GM20000 (cell line): ENCODE measurements around the gene PCDHGA2.
"Not testable (repeated sequence)": the region's sequence is repeated elsewhere in the genome, so short reads cannot be mapped to it uniquely, and the experiment has no call there.

Experiments used
- DNase-seq: peaks from one replicate; pipeline ENCODE4 v3.0.0; 2012; ENCODE audit warnings: low spot score
- TF ChIP-seq, protein P1 (sequence below): IDR thresholded peaks from 2 replicates; pipeline ENCODE4 v1.5.1; 2012; ENCODE audit warnings: mild to moderate bottlenecking, control low read depth; ENCODE audit errors: extremely low read depth, missing control alignments

Gene PCDHGA2

DNA sequence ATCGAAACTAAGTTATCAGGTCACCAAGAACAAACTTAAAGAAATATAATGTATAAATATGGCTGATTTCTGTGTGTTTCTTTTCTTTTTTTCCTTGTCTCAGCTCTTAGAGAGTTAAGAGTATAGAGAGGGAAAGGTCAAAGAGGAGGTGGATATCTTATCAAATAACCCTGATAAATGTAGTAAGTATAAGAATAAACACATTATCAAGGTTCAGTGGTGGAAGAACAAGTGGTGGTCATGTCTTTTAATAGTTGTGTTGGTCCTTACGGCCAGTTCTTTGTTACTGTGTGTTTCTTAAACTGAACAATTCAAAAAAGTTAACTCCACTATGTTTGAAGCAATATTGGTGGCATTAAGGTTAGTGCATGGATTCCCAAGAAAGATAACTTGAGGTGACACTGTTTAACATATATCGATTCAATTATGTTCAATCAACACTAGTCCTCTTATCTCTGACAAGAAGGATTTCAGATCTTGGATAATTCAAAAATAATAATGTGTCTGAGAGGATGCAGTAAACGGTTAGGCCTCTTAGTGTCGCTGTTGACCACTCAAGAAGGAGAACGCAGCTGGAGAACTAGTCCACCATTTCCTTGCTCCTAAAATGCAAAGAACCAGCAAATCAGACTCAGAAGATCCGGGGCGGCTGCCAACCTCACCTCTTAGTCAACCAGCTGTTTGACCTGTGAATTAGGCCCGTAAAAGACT, 4.8 kb downstream of the PCDHGA2 start, which contains the start of gene PCDHGA3:
Gene PCDHGA3 (plus strand): TSS at position 588 of the 711 bp plus-strand sequence. CDS start 205 bp downstream, outside the sequence.
- TF ChIP-seq, protein P1, sequence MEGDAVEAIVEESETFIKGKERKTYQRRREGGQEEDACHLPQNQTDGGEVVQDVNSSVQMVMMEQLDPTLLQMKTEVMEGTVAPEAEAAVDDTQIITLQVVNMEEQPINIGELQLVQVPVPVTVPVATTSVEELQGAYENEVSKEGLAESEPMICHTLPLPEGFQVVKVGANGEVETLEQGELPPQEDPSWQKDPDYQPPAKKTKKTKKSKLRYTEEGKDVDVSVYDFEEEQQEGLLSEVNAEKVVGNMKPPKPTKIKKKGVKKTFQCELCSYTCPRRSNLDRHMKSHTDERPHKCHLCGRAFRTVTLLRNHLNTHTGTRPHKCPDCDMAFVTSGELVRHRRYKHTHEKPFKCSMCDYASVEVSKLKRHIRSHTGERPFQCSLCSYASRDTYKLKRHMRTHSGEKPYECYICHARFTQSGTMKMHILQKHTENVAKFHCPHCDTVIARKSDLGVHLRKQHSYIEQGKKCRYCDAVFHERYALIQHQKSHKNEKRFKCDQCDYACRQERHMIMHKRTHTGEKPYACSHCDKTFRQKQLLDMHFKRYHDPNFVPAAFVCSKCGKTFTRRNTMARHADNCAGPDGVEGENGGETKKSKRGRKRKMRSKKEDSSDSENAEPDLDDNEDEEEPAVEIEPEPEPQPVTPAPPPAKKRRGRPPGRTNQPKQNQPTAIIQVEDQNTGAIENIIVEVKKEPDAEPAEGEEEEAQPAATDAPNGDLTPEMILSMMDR = peak; percentile 3
- DNase-seq = peak; percentile 69

DNA sequence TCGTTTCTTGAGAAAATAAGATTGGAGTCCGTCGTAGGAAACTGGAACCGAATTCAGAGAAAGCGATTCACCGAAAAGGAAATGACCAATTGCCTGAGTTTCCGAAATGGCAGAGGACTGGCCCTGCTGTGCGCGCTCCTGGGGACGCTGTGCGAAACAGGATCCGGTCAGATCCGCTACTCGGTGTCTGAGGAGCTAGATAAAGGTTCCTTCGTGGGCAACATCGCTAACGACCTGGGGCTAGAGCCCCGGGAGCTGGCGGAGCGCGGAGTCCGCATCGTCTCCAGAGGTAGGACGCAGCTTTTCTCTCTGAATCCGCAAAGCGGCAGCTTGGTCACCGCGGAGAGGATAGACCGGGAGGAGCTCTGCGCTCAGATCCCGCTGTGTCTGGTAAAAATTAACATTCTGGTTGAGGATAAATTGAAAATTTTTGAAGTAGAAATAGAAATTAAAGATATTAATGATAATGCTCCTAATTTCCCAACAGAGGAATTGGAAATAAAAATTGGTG, 5.4 kb downstream of the PCDHGA2 start:
- TF ChIP-seq, protein P1 = no peak
- no peak for DNase-seq

DNA sequence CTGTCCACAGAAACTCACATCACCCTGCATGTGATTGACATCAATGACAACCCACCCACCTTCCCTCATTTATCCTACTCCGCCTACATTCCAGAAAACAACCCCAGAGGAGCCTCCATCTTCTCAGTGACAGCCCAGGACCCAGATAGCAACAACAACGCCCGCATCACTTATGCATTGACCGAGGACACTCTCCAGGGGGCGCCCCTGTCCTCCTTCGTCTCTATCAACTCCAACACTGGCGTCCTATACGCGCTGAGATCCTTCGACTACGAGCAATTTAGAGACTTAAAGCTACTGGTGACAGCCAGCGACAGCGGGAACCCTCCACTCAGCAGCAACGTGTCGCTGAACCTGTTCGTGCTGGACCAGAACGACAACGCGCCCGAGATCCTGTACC, 6.8 kb downstream of the PCDHGA2 start:
- no peak for DNase-seq
- TF ChIP-seq, protein P1 = no peak

DNA sequence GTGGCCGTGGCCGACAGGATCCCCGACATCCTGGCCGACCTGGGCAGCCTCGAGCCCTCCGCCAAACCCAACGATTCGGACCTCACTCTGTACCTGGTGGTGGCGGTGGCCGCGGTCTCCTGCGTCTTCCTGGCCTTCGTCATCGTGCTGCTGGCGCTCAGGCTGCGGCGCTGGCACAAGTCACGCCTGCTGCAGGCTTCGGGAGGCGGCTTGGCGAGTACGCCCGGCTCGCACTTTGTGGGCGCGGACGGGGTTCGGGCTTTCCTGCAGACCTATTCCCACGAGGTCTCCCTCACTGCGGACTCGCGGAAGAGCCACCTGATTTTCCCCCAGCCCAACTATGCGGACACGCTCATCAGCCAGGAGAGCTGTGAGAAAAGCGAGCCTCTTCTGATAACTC, 7.5 kb downstream of the PCDHGA2 start:
- DNase-seq = not testable (repeated sequence)

DNA sequence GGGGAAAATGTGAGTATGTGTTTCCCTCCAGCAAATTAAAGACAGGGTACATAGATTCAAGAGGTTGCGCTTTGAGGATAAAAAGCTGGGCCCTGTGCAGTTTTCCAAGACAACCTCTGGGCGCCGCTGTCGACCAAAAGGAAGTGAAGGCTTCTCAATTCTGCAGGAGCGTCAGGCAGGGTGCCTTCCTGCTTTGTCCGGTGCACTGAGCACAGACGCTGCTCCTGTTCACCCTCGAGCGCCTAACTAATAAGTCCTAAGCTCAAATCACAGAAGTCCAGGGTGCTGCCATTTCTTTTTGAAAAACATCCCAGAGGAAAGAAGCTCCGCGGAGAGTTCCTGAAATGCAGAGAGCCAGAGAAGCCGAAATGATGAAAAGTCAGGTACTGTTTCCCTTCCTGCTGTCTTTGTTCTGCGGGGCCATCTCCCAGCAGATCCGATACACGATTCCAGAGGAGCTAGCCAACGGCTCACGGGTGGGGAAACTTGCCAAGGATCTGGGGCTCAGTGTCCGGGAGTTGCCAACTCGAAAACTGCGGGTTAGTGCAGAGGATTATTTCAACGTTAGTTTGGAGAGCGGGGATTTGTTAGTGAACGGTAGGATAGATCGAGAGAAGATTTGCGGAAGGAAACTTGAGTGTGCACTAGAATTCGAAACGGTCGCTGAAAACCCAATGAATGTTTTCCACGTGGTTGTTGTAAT, 11.5 kb downstream of the PCDHGA2 start, which contains the start of gene PCDHGB1:
Gene PCDHGB1 (plus strand): TSS at position 183 of the 703 bp plus-strand sequence. CDS start 162 bp downstream, at position 345.
- DNase-seq = peak; percentile 85
- TF ChIP-seq, protein P1 = peak; percentile 67

DNA sequence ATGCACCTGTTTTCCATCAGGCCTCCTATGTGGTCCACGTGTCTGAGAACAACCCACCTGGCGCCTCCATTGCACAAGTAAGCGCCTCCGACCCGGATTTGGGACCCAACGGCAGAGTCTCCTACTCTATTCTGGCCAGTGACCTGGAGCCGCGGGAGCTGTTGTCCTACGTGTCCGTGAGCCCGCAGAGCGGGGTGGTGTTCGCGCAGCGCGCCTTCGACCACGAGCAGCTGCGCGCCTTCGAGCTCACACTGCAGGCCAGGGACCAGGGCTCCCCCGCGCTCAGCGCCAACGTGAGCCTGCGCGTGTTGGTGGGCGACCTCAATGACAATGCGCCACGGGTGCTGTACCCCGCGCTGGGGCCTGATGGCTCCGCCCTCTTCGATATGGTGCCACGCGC, 13.0 kb downstream of the PCDHGA2 start:
- no peak for DNase-seq
- TF ChIP-seq, protein P1 = no peak

DNA sequence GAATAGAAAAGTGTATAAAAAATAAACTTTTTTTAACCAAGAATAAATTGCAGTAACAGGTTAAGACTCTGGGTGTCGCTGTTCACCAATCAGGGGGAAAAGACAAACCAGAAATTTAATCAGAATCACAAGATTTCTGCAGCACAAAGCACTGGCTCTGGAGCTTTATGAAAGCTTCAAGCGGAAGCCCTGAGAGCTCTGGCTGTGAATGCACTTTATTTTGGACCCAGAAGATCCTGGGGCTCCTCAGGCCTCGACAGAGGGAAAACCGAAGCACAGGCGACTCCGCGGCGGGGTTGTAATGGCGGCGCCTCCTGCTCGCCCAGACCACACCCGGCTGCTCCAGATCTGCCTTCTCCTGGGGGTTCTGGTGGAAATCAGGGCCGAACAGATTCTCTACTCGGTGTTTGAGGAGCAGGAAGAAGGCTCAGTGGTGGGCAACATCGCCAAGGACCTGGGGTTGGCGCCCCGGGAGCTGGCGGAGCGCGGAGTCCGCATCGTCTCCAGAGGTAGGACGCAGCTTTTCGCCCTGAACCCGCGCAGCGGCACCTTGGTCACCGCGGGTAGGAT, 16.4 kb downstream of the PCDHGA2 start, which contains the start of gene PCDHGA4:
Gene PCDHGA4 (plus strand): TSS at position 122 of the 570 bp plus-strand sequence. CDS start 87 bp downstream, at position 209.
- no peak for DNase-seq
- TF ChIP-seq, protein P1 = peak; percentile 13
